Neural crest cell (in vitro differentiated cells): Measurements from ENCODE around the gene IKZF5. TPM values are rescaled to one million over a fixed set of nuclear protein-coding genes. Genes with fewer than 3 reads are reported as not detected.

Source experiments
- DNase-seq: peaks from one replicate; pipeline ENCODE4 v3.0.0; 2021; ENCODE audit warnings: low read depth, mixed read lengths, low spot score
- H3K27ac Mint-ChIP-seq: one replicate; pipeline ENCODE4 v1.8.0; 2021; ENCODE audit warnings: mild to moderate bottlenecking, mixed read lengths; ENCODE audit not compliant: unreplicated experiment
- H3K27me3 Mint-ChIP-seq: 2 replicates; pipeline ENCODE4 v1.8.0; 2021; ENCODE audit warnings: low read depth, mild to moderate bottlenecking, mixed read lengths
- H3K36me3 Mint-ChIP-seq: 2 replicates; pipeline ENCODE4 v1.8.0; 2021; ENCODE audit warnings: low read depth, mild to moderate bottlenecking, mixed read lengths
- H3K4me1 Mint-ChIP-seq: 2 replicates; pipeline ENCODE4 v1.8.0; 2021; ENCODE audit warnings: mixed read lengths
- H3K4me3 Mint-ChIP-seq: one replicate; pipeline ENCODE4 v1.8.0; 2021; ENCODE audit warnings: mild to moderate bottlenecking, mixed read lengths
- H3K9me3 Mint-ChIP-seq: 2 replicates; pipeline ENCODE4 v1.8.0; 2021; ENCODE audit warnings: mixed read lengths
- total RNA-seq: library from RNA; stranded (reverse); gene quantifications from 2 replicates; pipeline ENCODE4 v1.2.1, GENCODE V29; 2021
- TF ChIP-seq, protein P1 (sequence below): fragments of 200-600 bp; sonication (generic); conservative IDR thresholded peaks from 2 replicates; pipeline ENCODE4 v1.5.0; 2021; ENCODE audit warnings: antibody characterized with exemption, mild to moderate bottlenecking

The IKZF5 gene
- total RNA-seq, 1 donor from 2014 or later: 12.1 TPM

DNA sequence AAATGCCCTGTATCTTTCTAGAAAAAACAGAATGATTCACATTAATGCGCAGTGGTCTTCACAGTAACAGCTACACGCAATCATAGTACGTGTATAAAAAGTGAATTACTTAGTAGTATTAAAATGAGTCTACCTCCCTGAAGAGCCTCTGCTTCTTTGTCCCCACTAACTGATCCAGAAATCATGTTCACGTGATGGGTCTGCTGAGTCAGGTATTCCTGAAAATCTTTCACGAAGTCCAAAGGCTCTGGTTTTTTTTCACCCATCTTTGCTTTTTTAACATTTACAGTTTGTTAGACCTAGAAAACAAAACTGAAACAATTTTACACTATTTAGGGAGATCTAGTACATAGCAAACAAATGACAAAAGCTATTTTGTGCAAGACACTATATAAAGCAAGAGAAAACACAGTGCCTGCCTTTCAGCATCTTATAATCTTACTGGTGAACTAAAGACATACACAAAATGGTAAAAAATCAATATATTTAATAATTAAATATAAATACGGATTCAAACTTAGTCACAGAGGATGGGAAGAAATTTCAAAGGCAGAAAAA is 10.2 kb downstream of the IKZF5 start:
- Mint-ChIP-seq H3K27me3 (no peaks in the 10 kb centered on the region), H3K36me3 (peaks cover 5% of the 10 kb centered on the region), H3K9me3 (no peaks in the 10 kb centered on the region), H3K4me1 (peaks cover 7% of the 10 kb centered on the region), H3K4me3 (no peak overlapping the region), H3K27ac (peak overlapping the region; percentile 35)
- no peak for DNase-seq
- TF ChIP-seq, protein P1, sequence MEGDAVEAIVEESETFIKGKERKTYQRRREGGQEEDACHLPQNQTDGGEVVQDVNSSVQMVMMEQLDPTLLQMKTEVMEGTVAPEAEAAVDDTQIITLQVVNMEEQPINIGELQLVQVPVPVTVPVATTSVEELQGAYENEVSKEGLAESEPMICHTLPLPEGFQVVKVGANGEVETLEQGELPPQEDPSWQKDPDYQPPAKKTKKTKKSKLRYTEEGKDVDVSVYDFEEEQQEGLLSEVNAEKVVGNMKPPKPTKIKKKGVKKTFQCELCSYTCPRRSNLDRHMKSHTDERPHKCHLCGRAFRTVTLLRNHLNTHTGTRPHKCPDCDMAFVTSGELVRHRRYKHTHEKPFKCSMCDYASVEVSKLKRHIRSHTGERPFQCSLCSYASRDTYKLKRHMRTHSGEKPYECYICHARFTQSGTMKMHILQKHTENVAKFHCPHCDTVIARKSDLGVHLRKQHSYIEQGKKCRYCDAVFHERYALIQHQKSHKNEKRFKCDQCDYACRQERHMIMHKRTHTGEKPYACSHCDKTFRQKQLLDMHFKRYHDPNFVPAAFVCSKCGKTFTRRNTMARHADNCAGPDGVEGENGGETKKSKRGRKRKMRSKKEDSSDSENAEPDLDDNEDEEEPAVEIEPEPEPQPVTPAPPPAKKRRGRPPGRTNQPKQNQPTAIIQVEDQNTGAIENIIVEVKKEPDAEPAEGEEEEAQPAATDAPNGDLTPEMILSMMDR: no peak

DNA sequence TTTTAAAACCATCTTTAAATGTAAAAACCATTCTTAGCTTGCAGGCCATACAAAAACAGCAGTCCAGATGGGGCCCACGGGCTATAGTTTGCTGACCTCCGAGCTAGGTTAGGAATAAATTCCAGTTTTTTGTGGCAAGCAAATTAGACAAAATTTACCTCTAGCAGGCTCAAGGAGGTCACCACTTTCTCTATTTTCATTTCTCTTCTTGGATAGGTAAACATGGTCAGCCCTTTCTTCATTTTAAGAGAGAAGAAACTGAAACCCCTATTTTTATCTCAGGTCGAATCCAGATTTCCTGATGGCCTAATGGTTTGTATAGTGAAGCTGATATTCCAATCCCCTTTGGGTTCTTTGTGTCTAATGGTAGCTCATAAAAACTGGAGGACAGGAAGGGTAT is 10.7 kb downstream of the IKZF5 start:
- H3K36me3 Mint-ChIP-seq: peaks cover 5% of the 10 kb centered on the region
- no peaks in the 10 kb centered on the region for H3K27me3 Mint-ChIP-seq
- DNase-seq: no peak
- H3K4me1 Mint-ChIP-seq: peaks cover 7% of the 10 kb centered on the region
- peak overlapping the region; percentile 35 for H3K27ac Mint-ChIP-seq
- TF ChIP-seq, protein P1: no peak
- H3K9me3 Mint-ChIP-seq: no peaks in the 10 kb centered on the region
- H3K4me3 Mint-ChIP-seq: no peak overlapping the region

DNA sequence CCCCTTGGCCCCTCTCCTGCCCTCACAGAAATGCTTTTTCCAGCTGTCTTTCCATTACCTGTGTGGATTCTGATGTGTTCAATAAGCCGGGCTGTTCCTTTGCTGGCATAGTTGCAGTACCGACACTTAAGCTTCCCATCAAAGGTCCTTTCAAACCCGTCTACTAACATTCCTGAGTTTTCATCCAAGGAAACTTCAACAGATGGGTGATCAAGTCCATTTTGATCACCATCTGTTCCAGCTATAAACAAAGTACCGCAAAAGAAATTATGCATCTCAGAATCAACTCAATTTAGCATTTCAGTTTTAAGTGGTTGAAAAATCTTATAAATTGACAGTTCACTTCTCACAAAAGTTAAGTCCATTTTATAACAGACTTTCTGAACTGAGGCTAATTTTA is 12.7 kb downstream of the IKZF5 start:
- H3K4me1 Mint-ChIP-seq: peaks cover 7% of the 10 kb centered on the region
- no peak for DNase-seq

DNA sequence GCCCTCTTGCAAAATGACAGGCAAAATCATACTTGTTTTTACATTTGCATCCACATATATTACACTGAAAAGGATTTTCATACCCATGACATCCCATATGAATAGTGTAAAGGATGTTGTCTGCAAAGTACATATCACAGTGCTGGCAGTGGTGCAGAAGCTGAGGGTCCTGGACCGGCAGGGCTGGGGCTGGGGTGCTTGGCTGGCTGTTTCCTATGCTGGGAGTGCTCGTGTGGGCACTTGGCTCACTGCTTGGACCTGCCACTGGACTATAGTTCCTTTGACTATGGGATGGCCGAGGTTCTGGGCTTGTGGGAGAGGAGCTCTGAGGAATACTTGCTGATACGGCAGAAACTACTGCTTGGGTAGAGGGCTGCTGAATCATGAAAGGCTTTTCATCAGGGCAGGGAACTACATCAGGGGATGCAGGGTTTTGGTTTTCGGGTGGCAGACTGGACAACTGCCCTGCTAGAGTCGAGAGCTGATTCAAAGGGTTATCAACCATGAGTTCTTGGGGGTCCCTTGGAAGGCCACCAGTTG is 14.7 kb downstream of the IKZF5 start:
- peaks cover 5% of the 10 kb centered on the region for H3K36me3 Mint-ChIP-seq
- TF ChIP-seq, protein P1: no peak
- H3K27ac Mint-ChIP-seq: no peak overlapping the region
- DNase-seq: no peak
- H3K4me3 Mint-ChIP-seq: no peak overlapping the region
- no peaks in the 10 kb centered on the region for H3K4me1 Mint-ChIP-seq
- no peaks in the 10 kb centered on the region for H3K9me3 Mint-ChIP-seq
- H3K27me3 Mint-ChIP-seq: no peaks in the 10 kb centered on the region

More for the DNA sequence above, 12.7 kb downstream of the IKZF5 start:
- Mint-ChIP-seq H3K27ac (no peak overlapping the region), H3K4me3 (no peak overlapping the region), H3K9me3 (no peaks in the 10 kb centered on the region), H3K27me3 (no peaks in the 10 kb centered on the region), H3K36me3 (peaks cover 5% of the 10 kb centered on the region)
- TF ChIP-seq, protein P1: no peak

DNA sequence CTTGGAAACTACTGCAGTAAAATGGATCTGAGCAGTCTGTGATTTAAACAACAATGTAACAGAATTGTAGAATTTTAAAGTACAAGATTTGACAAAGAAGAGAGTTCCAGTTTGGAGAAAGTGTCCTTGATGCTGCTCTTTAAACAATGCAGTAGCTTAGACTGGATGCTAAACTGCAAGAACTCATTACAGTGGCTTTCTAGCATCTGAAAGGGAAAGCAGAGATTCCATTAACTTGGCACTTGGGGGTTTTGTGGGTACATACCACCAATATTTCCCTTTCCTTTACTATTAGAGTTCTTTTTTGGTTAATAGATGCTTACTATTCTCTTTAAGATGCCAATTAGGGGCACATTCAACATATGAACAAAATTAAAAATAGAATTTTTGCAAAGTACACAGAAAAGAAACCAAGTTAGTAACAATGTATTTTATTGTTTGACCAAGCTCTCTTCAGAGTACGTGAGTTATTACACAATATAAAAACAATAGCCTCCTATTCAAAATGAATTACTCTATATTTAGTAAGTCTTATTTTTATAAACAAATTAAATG is 16.5 kb downstream of the IKZF5 start:
- Mint-ChIP-seq H3K9me3 (no peaks in the 10 kb centered on the region), H3K36me3 (peaks cover 2% of the 10 kb centered on the region), H3K27me3 (no peaks in the 10 kb centered on the region), H3K27ac (no peak overlapping the region), H3K4me1 (no peaks in the 10 kb centered on the region), H3K4me3 (no peak overlapping the region)
- DNase-seq: no peak
- TF ChIP-seq, protein P1: no peak
